HG02970 (cell line): ENCODE data around the gene JPT1.
"Not testable (repeated sequence)": the region's sequence is repeated elsewhere in the genome, so short reads cannot be mapped to it uniquely, and the experiment has no call there.

ENCODE experiments used
- ATAC-seq: cut with Tn5 transposase; IDR thresholded peaks from one replicate; pipeline ENCODE4 v1.9.1; 2021; ENCODE audit warnings: mild to moderate bottlenecking, moderate library complexity, moderate number of reproducible peaks; ENCODE audit not compliant: unreplicated experiment, low FRiP score

Gene JPT1

DNA sequence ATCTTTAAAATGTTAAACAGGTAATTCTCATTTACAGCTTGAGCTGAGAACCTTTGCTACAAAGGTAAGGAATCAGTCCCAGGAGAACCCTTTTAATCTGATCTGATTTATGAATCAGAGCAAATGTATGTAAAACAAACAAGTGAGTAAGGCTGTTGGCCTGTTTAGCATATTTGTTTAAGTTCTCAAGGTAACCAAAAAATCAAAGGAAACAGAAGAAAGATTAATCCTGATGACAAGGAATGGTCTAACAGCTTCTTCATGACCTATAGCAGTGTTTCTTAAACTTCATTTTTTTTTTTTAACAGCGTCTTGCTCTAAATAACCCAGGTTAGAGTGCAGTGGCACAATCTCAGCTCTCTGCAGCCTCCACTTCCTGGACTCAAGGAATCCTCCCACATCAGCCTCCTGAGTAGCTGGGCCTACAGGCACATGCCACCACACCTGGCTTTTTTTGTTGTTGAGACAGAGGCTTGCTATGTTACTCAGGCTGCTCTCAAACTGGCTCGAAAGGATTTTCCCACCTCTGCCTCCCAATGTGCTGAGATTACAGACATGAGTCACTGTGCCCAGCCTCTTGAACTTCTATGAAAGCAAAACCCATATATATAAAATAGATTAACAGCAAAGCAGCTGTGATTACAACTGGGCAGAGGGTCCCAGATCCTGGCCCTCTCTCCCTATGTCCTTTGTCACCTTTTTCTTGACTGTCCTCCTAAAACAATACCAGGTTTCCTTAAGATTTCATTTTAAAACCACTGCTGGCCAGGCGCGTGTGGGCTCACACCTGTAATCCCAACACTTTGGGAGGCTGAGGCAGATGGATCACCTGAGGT lies 5.1 kb upstream of the JPT1 start:
- no peak for ATAC-seq

DNA sequence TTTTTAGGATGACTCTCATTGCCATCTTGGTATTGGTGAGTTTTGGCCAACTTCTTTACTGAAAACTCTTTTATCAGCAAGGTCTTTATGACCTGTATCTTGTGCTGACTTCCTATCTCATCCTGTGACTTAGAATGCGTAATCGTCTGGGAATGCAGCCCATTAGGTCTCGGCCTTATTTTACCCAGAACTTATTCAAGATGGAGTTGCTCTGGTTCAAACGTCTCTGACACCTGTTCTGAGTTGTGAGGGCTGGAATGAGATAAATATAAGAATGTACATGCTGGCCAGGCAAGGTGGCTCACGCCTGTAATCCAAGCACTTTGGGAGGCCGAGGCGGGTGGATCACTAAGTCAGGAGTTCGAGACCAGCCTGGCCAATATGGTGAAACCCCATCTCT lies 4.2 kb upstream of the JPT1 start:
- not testable (repeated sequence) for ATAC-seq

DNA sequence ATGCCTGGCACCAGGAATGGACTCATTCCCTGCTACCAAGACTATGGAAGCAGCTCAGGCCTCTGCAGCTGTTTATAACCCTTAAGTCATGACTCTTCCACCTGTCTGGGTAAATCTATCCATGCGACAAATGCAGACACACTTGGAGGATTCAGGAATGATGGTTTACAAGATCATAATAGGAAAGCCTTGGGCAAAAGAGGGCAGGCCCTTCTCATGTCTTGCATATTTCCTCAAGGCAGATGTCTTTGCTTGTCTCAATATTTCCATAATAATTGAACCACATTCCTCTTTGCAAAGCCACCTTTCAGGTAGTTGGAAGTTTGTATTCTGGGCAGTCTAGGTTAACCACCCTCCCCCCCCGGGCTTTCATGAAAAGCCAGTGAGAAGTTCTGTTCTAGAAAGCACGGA lies 884 bp upstream of the JPT1 start:
- ATAC-seq = no peak

DNA sequence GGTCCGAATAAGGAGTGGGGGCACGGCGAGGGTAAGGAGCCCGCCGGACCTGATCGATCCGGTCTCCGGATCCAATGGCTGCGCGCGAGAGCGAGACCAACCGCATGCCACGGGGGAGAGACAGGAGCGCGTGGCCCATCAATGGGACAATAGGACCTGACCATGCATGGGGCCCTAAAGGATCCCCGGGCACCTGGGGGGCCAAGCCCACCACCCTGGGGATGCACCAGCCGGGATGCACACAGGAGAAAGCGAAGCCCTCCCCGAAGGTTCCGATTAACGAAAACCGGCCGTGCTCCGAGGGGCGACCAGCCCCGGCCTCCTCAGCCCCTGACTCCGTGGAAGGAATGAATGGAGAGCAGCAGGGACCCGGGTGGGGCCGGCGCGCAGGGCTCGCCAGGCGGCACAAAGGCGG lies 525 bp downstream of the JPT1 start:
- peak; percentile 13 for ATAC-seq

DNA sequence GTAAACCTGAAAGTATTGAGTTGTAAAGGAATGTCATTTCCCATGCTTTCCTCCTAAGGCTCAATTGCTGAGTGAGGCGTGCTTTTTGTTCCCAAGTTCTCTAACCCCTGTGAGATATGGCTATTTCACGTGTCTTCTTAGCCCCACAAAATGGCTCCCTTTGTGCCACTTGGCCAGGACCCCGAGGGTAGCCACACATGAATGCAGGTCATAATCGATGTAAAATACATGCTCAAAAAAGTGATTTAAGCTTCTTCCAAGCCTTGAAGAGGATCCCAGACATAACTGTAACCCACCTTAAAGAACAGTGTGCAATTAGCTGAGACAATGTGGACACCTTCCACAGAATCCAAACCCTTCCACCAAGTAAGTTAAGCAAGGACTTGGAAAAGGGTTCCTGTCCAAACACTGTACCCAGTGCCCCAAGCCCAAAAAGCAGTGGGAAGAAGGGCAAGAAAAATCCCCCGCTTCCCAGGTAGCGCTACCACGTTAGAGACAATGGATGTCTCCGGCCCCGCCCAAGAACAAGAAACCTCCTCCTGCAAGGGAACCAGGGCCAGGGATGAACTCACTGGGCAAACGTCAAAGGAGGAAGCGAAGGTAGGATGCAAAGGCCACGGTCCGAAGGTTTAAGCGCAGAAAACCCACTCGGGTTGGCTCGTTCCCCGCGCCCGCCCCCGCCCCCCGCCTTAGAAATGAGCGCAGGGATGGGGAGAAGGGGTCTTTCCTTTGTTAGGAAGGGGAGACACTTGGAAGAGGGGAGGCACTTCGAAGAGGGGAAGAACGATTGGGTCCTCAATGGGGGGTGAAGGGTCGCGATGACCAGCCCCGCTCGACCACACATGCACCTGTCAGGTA lies 1.2 kb downstream of the JPT1 start:
- ATAC-seq = no peak

DNA sequence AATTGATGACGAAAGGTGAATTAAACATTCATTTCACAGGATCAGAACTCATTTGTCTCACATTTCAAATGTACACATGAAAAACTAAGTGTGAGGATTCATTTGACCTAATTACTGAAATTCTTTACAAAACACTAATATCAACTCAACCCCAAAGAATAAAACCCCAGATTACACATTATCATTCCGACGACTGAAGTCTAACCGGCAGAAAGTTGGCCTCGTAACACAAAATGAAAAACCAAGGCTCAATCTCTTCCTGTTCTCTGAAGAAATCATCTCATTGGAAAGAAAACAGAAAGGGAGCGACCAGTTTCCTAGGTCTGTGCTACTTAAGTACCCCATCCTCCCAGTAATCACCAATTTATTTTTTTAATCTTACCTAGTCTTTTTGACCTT lies 1.8 kb downstream of the JPT1 start:
- no peak for ATAC-seq

DNA sequence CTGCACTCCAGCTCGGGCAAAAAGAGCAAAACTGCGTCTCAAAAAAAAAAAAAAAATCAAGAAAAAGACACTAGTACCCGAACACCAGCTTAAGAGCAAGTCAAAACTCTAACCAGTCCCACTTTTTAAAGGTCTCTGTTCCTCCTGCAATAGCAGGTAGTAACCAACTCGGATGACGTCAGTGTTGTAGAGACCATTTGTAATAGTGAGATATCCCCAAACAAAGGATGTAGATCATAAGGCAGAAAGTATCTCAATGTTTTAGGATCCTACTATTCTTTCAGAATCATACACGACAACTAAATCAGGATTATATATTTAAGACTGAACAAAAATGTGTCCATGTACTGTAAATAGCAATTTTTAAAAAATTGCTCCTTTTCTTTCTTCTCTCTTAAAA lies 2.4 kb downstream of the JPT1 start:
- no peak for ATAC-seq

DNA sequence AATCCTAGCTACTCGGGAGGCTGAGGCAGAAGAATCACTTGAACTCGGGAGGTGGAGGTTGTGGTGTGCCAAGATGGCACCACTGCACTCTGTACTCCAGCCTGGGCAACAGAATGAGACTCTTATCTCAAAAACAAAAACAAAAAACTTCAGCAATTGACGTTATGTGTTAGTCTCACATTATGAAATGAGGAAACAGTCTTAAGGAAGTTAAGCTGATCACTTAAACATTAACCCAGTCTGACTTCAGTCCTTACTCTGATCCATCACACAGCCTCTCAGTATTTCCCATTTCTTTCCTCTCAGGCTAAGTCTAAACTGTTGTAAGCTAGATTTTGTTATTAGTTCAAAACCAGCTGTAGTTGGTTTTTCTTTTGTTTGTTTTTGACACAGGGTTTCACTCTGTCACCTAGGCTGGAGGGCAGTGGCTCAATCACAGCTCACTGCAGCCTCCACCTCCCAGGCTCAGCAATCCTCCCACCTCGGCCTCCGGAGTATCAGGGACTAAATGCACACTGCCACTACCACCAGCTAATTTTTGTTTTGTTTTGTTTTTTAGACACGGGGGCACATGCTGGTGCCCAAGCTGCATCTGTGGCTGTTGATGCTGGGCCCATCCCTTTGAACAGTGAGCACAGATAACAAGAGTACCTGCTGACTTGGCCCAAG lies 6.3 kb downstream of the JPT1 start:
- ATAC-seq = no peak

DNA sequence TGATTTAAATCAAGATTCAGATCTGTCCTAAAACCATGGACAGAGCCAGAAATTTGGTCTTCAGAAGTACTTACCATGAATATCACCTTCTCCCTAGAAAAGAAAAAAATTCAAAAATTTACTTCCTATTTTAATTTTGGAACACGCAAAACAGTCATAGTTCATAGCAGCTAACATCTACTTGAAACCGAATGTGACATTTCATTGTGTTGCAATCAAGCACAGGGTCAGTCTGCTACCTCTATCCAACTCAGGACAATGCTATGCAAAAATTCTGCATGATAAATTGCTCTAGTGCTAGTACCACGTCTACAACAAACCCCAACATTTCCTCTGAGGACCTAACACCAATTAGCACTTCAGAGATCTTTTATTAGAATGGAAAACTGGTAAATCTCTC lies 7.7 kb downstream of the JPT1 start:
- no peak for ATAC-seq

DNA sequence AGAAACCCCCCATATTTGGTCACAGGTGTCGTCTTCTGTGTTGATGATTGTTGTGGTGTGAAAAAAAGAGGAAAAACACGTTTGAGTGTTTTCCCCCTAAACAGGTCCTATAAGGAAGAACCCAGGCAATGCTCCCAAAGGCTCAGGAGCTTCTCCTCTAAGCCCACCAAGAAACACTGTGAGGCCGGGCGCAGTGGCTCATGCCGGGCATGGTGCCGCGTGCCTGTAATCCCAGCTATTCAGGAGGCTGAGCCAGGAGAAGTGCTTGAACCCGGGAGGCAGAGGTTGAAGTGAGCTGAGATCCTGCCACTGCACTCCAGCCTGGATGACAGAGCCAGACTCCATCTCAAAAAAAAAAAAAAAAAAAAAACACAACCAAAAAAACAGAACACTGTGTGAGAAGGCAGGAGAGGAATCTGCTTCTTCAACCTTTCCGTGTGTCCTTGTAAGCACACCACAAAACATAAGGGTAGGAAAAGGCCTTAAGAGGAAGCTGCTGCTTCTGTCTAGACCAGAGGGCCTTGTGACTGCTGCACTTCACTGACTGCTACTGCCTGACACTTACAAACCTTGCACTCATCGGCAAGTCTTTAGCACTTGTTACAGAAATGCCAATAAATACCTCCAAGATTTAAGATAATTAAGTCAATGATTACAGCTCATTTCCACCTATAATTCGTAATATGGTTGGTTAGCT lies 9.3 kb downstream of the JPT1 start:
- ATAC-seq = no peak

DNA sequence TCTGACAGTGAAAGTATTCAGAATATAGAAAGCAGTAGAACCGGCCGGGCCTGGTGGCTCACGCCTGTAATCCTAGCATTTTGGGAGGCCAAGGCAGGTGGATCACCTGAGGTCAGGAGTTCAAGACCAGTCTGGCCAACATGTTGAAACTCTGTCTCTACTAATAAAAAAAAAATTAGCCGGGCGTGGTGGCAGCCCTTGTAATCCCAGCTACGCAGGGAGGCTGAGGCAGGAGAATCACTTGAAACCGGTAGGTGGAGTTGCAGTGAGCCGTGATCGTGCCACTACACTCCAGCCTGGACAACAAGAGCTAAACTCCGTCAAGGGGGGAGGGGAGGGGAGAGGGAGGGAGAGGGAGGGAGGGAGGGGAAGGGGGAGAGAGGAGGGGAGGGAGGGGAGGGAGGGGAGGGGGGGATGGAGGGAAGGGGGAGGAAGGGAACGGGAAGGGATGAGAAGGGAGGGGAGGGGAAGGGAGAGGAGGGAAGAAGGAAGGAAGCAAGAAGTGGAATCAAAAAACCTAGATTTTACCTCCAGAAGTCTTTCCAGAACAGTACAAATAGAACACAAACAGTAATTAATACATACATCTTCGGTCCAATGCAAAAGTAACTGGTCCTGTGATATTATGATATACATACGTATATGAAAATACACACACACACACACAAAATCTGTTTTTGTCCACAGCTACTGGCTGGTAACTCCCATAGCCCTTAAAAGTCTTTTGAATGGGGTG lies 11.9 kb downstream of the JPT1 start:
- no peak for ATAC-seq

DNA sequence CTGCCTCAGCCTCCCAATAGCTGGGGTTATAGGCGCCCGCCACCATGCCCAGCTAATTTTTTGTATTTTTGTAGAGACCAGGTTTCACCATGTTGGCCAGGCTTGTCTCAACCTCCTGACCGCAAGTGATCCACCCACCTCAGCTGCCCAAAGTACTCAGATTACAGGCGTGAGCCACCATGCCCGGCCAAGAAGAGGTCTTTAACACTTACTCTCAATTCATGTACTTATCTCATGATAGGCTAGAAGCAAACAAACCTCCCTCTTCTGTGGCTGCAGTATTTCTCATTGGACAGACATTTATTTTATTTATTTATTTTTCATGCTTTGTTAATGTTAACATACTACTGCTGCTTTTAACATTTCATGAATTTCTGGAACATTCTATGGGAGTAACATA lies 15.8 kb downstream of the JPT1 start:
- ATAC-seq = no peak

DNA sequence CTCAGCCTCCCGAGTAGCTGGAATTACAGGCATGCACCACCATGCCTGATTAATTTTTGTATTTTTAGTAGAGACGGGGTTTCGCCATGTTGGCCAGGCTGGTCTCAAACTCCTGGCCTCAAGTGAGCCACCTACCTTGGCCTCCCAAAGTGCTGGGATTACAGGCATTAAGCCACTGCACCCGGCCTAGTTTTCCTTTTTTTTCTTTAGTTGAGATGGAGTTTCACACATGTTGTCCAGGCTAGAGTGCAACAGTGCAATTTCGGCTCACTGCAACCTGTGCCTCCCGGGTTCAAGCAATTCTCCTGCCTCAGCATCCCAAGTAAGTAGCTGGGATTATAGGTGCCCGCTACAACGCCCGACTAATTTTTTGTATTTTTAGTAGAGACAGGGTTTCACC lies 16.6 kb downstream of the JPT1 start:
- not testable (repeated sequence) for ATAC-seq

DNA sequence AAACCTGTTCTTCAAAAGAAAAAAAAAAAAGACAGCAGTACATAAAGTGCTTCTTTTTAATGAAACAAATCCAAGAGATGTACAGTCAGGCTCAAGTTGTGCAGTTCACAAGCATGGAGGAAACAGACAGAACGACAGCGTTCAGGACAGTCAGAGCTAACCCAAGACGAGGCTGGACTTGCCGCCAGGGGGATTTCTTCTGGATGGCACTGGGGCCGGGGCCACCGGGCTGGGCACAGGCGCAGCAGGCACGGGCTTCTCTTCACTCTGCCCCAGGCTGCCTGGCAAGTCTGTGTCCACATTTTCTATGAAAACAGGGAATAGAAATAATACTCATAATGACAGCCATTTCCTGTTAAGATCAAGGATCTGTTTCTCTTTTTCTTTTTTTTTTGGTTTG lies 18.4 kb downstream of the JPT1 start:
- no peak for ATAC-seq

DNA sequence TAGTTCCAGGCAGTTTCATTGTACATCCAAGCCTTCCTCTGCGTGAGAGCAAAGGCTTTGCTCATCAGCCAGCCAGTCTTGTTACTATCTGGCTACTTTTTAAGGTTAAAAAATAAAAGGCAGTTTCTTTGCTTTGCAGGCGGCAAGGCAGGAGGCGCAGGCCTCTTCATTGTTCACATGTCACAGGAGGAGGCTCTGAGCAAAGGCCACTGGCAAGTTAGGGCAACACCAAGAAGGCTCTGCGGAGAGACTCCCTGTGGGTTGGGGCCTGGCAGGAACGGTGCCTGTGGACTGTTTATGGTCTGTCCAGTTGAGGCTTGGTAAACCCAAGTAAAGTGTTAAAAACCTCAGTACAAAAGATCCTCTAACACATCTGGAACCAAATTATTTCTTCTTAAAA lies 18.9 kb downstream of the JPT1 start:
- no peak for ATAC-seq

DNA sequence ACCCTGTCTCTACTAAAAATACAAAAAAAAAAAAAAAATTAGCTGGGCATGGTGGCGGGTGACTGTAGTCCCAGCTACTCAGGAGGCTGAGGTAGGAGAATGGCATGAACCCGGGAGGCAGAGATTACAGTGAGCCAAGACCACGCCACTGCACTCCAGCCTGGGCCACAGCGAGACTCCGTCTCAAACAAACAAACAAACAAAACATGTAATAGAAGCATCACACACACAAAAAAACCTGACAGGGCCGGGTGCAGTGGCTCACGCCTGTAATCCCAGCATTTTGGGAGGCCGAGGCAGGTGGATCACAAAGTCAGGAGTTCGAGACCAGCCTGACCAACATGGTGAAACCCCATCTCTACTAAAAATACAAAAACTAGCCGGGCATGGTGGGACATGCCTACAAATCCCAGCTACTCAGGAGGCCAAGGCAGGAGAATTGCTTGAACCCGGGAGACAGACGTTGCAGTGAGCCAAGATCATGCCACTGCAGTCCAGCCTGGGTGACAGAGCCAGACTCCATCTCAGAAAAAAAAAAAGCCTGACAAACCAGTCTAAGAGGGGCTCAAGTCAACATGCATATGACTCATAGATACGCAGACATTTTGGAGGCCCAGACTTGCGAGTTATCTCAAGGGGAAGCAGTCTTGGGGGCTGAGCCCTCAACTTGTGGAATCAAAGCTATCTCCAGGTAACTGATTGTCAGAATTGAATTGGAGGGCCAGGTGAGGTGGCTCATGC lies 20.5 kb downstream of the JPT1 start:
- ATAC-seq = not testable (repeated sequence)

DNA sequence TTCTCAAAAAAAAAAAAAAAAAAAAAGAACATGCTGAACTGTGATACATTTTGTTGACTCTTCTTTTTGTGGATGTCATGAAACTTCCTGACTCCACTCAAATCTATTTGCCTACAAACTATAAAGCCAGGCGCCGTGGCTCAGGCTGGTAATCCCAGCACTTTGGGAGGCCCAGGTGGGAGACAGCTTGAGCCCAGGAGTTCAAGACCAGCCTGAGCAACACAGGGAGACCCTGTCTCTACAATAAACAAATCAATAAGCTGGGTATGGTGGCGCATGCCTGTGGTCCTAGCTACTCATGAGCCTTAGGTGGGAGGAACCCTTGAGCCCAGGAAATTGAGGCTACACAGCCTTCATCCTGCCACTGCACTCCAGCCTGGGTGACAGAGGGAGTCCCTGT lies 21.3 kb downstream of the JPT1 start:
- no peak for ATAC-seq

DNA sequence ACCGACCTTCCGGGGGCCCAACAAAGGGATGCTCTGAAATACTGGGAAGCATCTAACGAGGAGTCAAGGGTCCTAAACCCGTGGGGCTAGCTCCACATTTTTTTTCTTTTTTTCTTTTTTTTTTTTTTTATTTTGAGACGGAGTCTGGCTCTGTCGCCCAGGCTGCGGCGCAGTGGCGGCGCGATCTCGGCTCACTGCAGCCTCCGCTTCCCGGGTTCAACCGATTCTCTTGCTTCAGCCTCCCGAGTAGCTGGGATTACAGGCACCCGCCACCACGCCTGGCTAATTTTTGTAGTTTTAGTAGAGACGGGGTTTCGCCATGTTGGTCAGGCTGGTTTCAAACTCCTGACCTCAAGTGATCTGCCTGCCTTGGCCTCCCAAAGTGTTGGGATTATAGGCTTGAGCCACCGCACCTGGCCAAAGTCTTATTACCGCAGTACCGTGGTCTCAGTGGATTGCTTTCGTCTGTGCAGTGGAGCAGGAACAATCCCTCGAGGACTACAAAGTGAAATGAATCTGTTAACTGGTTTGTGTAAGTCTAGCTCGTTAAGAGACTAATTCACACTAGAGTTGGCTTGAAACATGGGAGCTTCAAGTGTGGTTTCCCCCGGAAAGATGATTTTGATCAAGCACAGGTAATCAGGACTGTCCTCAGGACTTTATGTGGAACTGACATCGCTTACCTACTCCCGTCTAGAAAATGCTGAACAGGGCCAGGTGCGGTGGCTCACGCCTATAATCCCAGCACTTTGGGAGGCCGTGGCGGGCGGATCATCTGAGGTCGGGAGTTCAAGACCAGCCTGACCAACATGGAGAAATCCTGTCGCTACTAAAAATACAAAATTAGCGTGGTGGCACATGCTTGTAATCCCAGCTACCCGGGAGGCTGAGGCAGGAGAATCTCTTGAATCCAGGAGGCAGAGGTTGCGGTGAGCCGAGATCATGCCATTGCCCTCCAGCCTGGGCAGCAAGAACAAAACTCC lies 22.0 kb downstream of the JPT1 start:
- ATAC-seq = not testable (repeated sequence)
